Activated naive CD4-positive, alpha-beta T cell treated with anti-CD3 and anti-CD28 coated beads for 36 hours (primary cell): ENCODE data around the gene HOXC5. TPM values are rescaled to one million over a fixed set of nuclear protein-coding genes. Genes with fewer than 3 reads are reported as not detected.
A peak's percentile ranks its signal among the peaks of the same experiment; 100 is the strongest.

Experiments
- CTCF ChIA-PET: fragments of 350-600 bp; sonication (Branson Sonifier 250); formaldehyde crosslinking; loops from one replicate; lab custom pipeline; 2021; ENCODE audit warnings: antibody characterized with exemption; lab: Charles Lee
- DNase-seq: peaks from one replicate; pipeline ENCODE4 v3.0.0-alpha.2; 2020
- H3K27ac Mint-ChIP-seq: one replicate; pipeline ENCODE4 v1.8.0; 2021; ENCODE audit warnings: mild to moderate bottlenecking, mixed read lengths
- H3K27me3 Mint-ChIP-seq: one replicate; pipeline ENCODE4 v1.8.0; 2021; ENCODE audit warnings: low read depth, mixed read lengths
- H3K36me3 Mint-ChIP-seq: one replicate; pipeline ENCODE4 v1.8.0; 2021; ENCODE audit warnings: low read depth, mixed read lengths
- H3K4me1 Mint-ChIP-seq: one replicate; pipeline ENCODE4 v1.8.0; 2021; ENCODE audit warnings: low read depth, mixed read lengths
- H3K4me3 Mint-ChIP-seq: one replicate; pipeline ENCODE4 v1.8.0; 2021; ENCODE audit warnings: mild to moderate bottlenecking, moderate library complexity, mixed read lengths
- H3K9me3 Mint-ChIP-seq: one replicate; pipeline ENCODE4 v1.8.0; 2021; ENCODE audit warnings: mixed read lengths
- intact Hi-C: fragments of 100-400 bp; cut with micrococcal nuclease; formaldehyde crosslinking; loops from one replicate; pipeline ENCODE4 v1.15.1; 2023
- total RNA-seq, 2 experiments: library from RNA; stranded (reverse); gene quantifications; one replicate each; pipeline ENCODE4 v1.2.3, GENCODE V29; 2021

The HOXC5 gene
- total RNA-seq, 2 experiments from 2014 or later, result not detected

DNA sequence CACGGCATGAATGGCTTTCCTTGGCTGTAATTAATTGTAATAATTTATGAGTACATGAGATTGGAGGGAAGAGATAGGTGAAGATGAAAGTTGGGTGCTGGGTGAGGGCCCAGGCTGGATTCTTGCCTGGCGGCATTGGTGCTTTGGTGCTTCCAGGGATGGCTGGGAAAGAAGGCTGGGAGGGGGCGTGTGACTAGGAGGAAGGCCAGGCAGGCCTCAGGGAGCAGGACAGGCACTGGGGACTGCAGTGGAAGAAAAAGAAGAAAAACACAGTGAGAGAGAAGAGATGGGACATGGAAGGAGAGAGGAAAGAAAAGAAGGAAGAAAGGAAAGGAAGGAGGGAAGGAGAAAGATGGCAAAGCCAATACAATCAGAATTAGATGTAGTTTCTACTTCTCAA lies 29.2 kb upstream of the HOXC5 start:
- no peak overlapping the region for H3K4me3 Mint-ChIP-seq
- no peak overlapping the region for H3K27ac Mint-ChIP-seq
- H3K36me3 Mint-ChIP-seq, result no peaks in the 10 kb centered on the region
- H3K9me3 Mint-ChIP-seq, result no peaks in the 10 kb centered on the region
- no peak for DNase-seq
- peaks cover 92% of the 10 kb centered on the region for H3K27me3 Mint-ChIP-seq
- CTCF ChIA-PET, result interaction anchor here (1.1 to 6.8 kb wide), 7 partner anchors 13 to 203 kb away, joined by 3 to 72 read pairs (median 31); partner anchors contain the start of genes HOXC10 and SMUG1
- H3K4me1 Mint-ChIP-seq, result peaks cover 20% of the 10 kb centered on the region
- intact Hi-C loops, result no loop called here

- Mint-ChIP-seq H3K4me1 (peaks cover 20% of the 10 kb centered on the region), H3K27me3 (peaks cover 89% of the 10 kb centered on the region), H3K4me3 (no peak overlapping the region), H3K9me3 (no peaks in the 10 kb centered on the region), H3K27ac (no peak overlapping the region), H3K36me3 (no peaks in the 10 kb centered on the region)
- CTCF ChIA-PET, result interaction anchor here (0.9 to 6.8 kb wide), 10 partner anchors 12 to 203 kb away, joined by 3 to 72 read pairs (median 6); partner anchors contain the start of genes HOXC10, HOXC5 and SMUG1
- intact Hi-C loops, result no loop called here
- DNase-seq, result no peak
These were observed 28.6 kb upstream of the HOXC5 start for GRCh38 chr12:54004063-54004840.

GRCh38 chr12:54004841-54005530 lies 27.9 kb upstream of the HOXC5 start:
- Mint-ChIP-seq H3K4me3 (no peak overlapping the region), H3K4me1 (peaks cover 24% of the 10 kb centered on the region), H3K27ac (no peak overlapping the region), H3K36me3 (no peaks in the 10 kb centered on the region), H3K9me3 (no peaks in the 10 kb centered on the region), H3K27me3 (peaks cover 92% of the 10 kb centered on the region)
- intact Hi-C loops, result no loop called here
- CTCF ChIA-PET, result interaction anchor here (0.9 to 6.8 kb wide), 14 partner anchors 12 to 202 kb away, joined by 3 to 72 read pairs (median 5); partner anchors contain the start of genes HOXC10, HOXC5 and SMUG1
- DNase-seq, result no peak

GRCh38 chr12:54005531-54005852 lies 27.4 kb upstream of the HOXC5 start:
- Mint-ChIP-seq H3K36me3 (no peaks in the 10 kb centered on the region), H3K4me3 (no peak overlapping the region), H3K4me1 (peaks cover 24% of the 10 kb centered on the region), H3K27me3 (peaks cover 92% of the 10 kb centered on the region), H3K27ac (no peak overlapping the region), H3K9me3 (no peaks in the 10 kb centered on the region)
- no peak for DNase-seq
- CTCF ChIA-PET, result interaction anchor here (0.6 to 6.8 kb wide), 15 partner anchors 11 to 262 kb away, joined by 3 to 72 read pairs (median 5); partner anchors contain the start of genes HOXC10, HOXC5 and SMUG1
- intact Hi-C loops, result no loop called here

DNA sequence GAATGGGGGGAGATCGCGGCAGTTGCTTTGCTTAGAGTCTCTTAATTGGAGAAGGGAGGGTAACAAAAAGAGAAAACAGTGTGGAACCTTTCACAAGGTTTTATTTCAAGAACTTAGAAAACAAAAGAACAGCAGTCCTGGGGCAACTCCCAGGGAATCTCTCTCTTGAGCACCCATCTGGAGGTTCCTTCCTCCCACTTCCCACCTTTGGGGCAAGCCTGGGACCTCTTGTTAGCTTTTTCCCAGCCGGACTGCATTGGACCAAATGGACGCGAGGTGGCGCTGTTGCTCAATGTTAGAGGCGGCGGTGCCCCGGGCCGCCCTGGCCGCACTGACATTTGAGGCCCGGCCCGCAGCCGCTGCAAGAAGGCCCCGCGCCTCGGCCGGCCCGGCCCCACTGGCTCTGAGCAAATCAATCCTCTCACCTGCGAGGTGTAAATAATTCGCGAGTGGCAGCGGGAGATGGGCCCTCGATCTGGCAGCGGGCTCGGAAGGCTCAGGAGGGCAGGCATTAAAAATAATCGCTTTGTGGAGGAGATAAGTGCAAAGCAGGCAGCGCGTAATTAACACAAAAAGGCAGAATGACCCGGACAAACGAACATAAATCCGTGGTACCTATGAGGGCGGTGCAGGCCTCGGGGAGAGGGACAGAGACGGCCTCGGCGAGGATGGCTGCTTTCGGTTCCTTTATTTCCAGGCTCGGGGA lies 26.8 kb upstream of the HOXC5 start:
- DNase-seq, result peak; percentile 91
- H3K9me3 Mint-ChIP-seq, result no peaks in the 10 kb centered on the region
- peak overlapping the region; percentile 58 for H3K4me3 Mint-ChIP-seq
- H3K36me3 Mint-ChIP-seq, result no peaks in the 10 kb centered on the region
- H3K4me1 Mint-ChIP-seq, result peaks cover 25% of the 10 kb centered on the region
- CTCF ChIA-PET, result interaction anchor here (0.6 to 6.8 kb wide), 21 partner anchors 9 to 261 kb away, joined by 3 to 72 read pairs (median 4); partner anchors contain the start of genes HOXC10, HOXC5 and SMUG1
- H3K27ac Mint-ChIP-seq, result no peak overlapping the region
- H3K27me3 Mint-ChIP-seq, result peaks cover 90% of the 10 kb centered on the region
- intact Hi-C loops, result loop anchor here (1.0 kb wide), 5 partner anchors 21 to 202 kb away; partner anchors contain the start of gene HOXC10

- Mint-ChIP-seq H3K4me1 (peaks cover 30% of the 10 kb centered on the region), H3K4me3 (peak overlapping the region; percentile 58), H3K27me3 (peaks cover 90% of the 10 kb centered on the region), H3K36me3 (no peaks in the 10 kb centered on the region), H3K9me3 (no peaks in the 10 kb centered on the region), H3K27ac (no peak overlapping the region)
- CTCF ChIA-PET, result interaction anchor here (0.6 to 6.8 kb wide), 15 partner anchors 10 to 208 kb away, joined by 3 to 72 read pairs (median 5); partner anchors contain the start of genes HOXC10, HOXC5 and SMUG1
- intact Hi-C loops, result loop anchor here (1.0 kb wide), 5 partner anchors 21 to 202 kb away; partner anchors contain the start of gene HOXC10
- DNase-seq, result no peak
These were observed 26.2 kb upstream of the HOXC5 start for GRCh38 chr12:54006559-54007220.

GRCh38 chr12:54007538-54008259 lies 25.2 kb upstream of the HOXC5 start:
- intact Hi-C loops, result no loop called here
- Mint-ChIP-seq H3K36me3 (no peaks in the 10 kb centered on the region), H3K4me1 (peaks cover 27% of the 10 kb centered on the region), H3K27ac (no peak overlapping the region), H3K4me3 (no peak overlapping the region), H3K27me3 (peaks cover 87% of the 10 kb centered on the region), H3K9me3 (no peaks in the 10 kb centered on the region)
- DNase-seq, result no peak
- CTCF ChIA-PET, result interaction anchor here (0.6 to 6.8 kb wide), 11 partner anchors 10 to 301 kb away, joined by 3 to 72 read pairs (median 8); partner anchors contain the start of genes HOXC10, HOXC5 and SMUG1

GRCh38 chr12:54008260-54008552 lies 24.6 kb upstream of the HOXC5 start:
- Mint-ChIP-seq H3K36me3 (no peaks in the 10 kb centered on the region), H3K9me3 (no peaks in the 10 kb centered on the region), H3K27me3 (peaks cover 87% of the 10 kb centered on the region), H3K27ac (no peak overlapping the region), H3K4me3 (no peak overlapping the region), H3K4me1 (peaks cover 27% of the 10 kb centered on the region)
- intact Hi-C loops, result no loop called here
- CTCF ChIA-PET, result interaction anchor here (0.6 to 6.8 kb wide), 13 partner anchors 10 to 302 kb away, joined by 3 to 72 read pairs (median 6); partner anchors contain the start of genes HOXC10, HOXC5 and SMUG1
- DNase-seq, result no peak

GRCh38 chr12:54009171-54010052 lies 23.4 kb upstream of the HOXC5 start:
- H3K27me3 Mint-ChIP-seq, result peaks cover 86% of the 10 kb centered on the region
- DNase-seq, result peak; percentile 34
- CTCF ChIA-PET, result interaction anchor here (0.7 to 6.8 kb wide), 23 partner anchors 8 to 494 kb away, joined by 3 to 72 read pairs (median 4); partner anchors contain the start of genes HOXC10, HOXC5 and SMUG1
- no peaks in the 10 kb centered on the region for H3K9me3 Mint-ChIP-seq
- no peaks in the 10 kb centered on the region for H3K36me3 Mint-ChIP-seq
- H3K27ac Mint-ChIP-seq, result no peak overlapping the region
- peak overlapping the region; percentile 48 for H3K4me3 Mint-ChIP-seq
- intact Hi-C loops, result loop anchor here (1.0 kb wide), 1 partner anchor 8 kb away; no protein-coding TSS in a partner anchor
- H3K4me1 Mint-ChIP-seq, result peaks cover 27% of the 10 kb centered on the region
